Measurements from ENCODE around the gene TOMM20. TPM values are rescaled to one million over a fixed set of nuclear protein-coding genes. Genes with fewer than 3 reads are reported as not detected.

TOMM20 gene
- total RNA-seq, 1 donor from 2014 or later: 212 TPM

GRCh38 chr1:235105051-235106043 is 23.3 kb downstream of the TOMM20 start:
- Histone ChIP-seq H3K4me3 (no peak overlapping the region), H3K27ac (no peak overlapping the region)
- H3K4me3 Mint-ChIP-seq: no peak overlapping the region

GRCh38 chr1:235102993-235103411 is 25.6 kb downstream of the TOMM20 start:
- Histone ChIP-seq H3K27ac (no peak overlapping the region), H3K4me1 (no peaks in the 10 kb centered on the region), H3K4me2 (no peak overlapping the region), H3K4me3 (no peak overlapping the region), H3K79me2 (ENCODE audit: low read depth) (no peaks in the 10 kb centered on the region), H3K27me3 (peaks cover 5% of the 10 kb centered on the region), H3K36me3 (no peaks in the 10 kb centered on the region), H3K9ac (no peak overlapping the region), H3F3A (ENCODE audit: low read depth) (peaks cover 33% of the 10 kb centered on the region), H2AFZ (replicated peaks) (no peak overlapping the region), H3K9me3 (ENCODE audit: low read depth) (no peaks in the 10 kb centered on the region), H4K20me1 (ENCODE audit: low read depth) (peaks cover 13% of the 10 kb centered on the region)
- Mint-ChIP-seq H3K36me3 (no peaks in the 10 kb centered on the region), H3K9me3 (no peaks in the 10 kb centered on the region), H3K4me3 (no peak overlapping the region), H3K27me3 (ENCODE audit: insufficient read depth, low read depth) (peaks cover 5% of the 10 kb centered on the region), H3K27ac (no peak overlapping the region), H3K4me1 (peaks cover 26% of the 10 kb centered on the region)
- TF ChIP-seq EZH2phosphoT487 (IDR thresholded peaks at IDR 0.05) (no peak), CTCF (IDR thresholded peaks at IDR 0.05) (no peak), EZH2 (IDR thresholded peaks at IDR 0.05) (no peak)
- no peak for DNase-seq (ENCODE audit: low spot score)

More at GRCh38 chr1:235105051-235106043, 23.3 kb downstream of the TOMM20 start:
- Histone ChIP-seq H3K79me2 (ENCODE audit: low read depth) (no peaks in the 10 kb centered on the region), H3K36me3 (peaks cover 1% of the 10 kb centered on the region), H3K9me3 (ENCODE audit: low read depth) (no peaks in the 10 kb centered on the region), H3K9ac (no peak overlapping the region), H3K27me3 (peaks cover 5% of the 10 kb centered on the region), H4K20me1 (ENCODE audit: low read depth) (peaks cover 14% of the 10 kb centered on the region), H2AFZ (replicated peaks) (no peak overlapping the region), H3K4me2 (no peak overlapping the region), H3F3A (ENCODE audit: low read depth) (peaks cover 37% of the 10 kb centered on the region), H3K4me1 (no peaks in the 10 kb centered on the region)
- Mint-ChIP-seq H3K36me3 (peaks cover 12% of the 10 kb centered on the region), H3K27me3 (ENCODE audit: insufficient read depth, low read depth) (peaks cover 5% of the 10 kb centered on the region), H3K27ac (no peak overlapping the region), H3K4me1 (peaks cover 18% of the 10 kb centered on the region), H3K9me3 (no peaks in the 10 kb centered on the region)
- no peak for DNase-seq (ENCODE audit: low spot score)
- TF ChIP-seq CTCF (IDR thresholded peaks at IDR 0.05) (no peak), EZH2phosphoT487 (IDR thresholded peaks at IDR 0.05) (no peak), EZH2 (IDR thresholded peaks at IDR 0.05) (no peak)

- Mint-ChIP-seq H3K4me1 (peaks cover 26% of the 10 kb centered on the region), H3K4me3 (no peak overlapping the region), H3K27ac (no peak overlapping the region), H3K27me3 (ENCODE audit: insufficient read depth, low read depth) (peaks cover 5% of the 10 kb centered on the region), H3K9me3 (no peaks in the 10 kb centered on the region), H3K36me3 (no peaks in the 10 kb centered on the region)
- H3K27me3 ChIP-seq: peaks cover 5% of the 10 kb centered on the region
- no peak overlapping the region for H2AFZ ChIP-seq (replicated peaks)
- H3F3A ChIP-seq (ENCODE audit: low read depth): peaks cover 33% of the 10 kb centered on the region
- H3K9me3 ChIP-seq (ENCODE audit: low read depth): no peaks in the 10 kb centered on the region
- H3K9ac ChIP-seq: no peak overlapping the region
- no peaks in the 10 kb centered on the region for H3K79me2 ChIP-seq (ENCODE audit: low read depth)
- H3K4me2 ChIP-seq: no peak overlapping the region
- no peak for TF ChIP-seq CTCF (IDR thresholded peaks at IDR 0.05)
- TF ChIP-seq EZH2phosphoT487 (IDR thresholded peaks at IDR 0.05): no peak
- no peak for TF ChIP-seq EZH2 (IDR thresholded peaks at IDR 0.05)
- peaks cover 7% of the 10 kb centered on the region for H4K20me1 ChIP-seq (ENCODE audit: low read depth)
- H3K27ac ChIP-seq: no peak overlapping the region
- H3K4me1 ChIP-seq: no peaks in the 10 kb centered on the region
- H3K4me3 ChIP-seq: no peak overlapping the region
- DNase-seq (ENCODE audit: low spot score): no peak
- H3K36me3 ChIP-seq: no peaks in the 10 kb centered on the region
Measured at GRCh38 chr1:235102259-235102582, 26.4 kb downstream of the TOMM20 start.

All from neural progenitor cell (in vitro differentiated cells).